OCI-M2 (cell line): Measurements from ENCODE around the gene ZNF223.
A peak's percentile ranks its signal among the peaks of the same experiment; 100 is the strongest.

Experiments
- DNase-seq: peaks from one replicate; lab custom pipeline; 2025; ENCODE audit not compliant: unreplicated experiment; lab: John Stamatoyannopoulos, UW

ZNF223 gene

GRCh38 chr19:44051650-44052402 lies at the start of gene ZNF223:
TSS of gene ZNF223 (plus strand) at chr19:44052036. CDS start at chr19:44055177, 3,141 bp downstream.
- DNase-seq = peak; percentile 85

GRCh38 chr19:44002212-44002565 lies 49.6 kb upstream of the ZNF223 start:
- no peak for DNase-seq

GRCh38 chr19:44002566-44003460 lies 49.0 kb upstream of the ZNF223 start, which contains the start of gene ZNF230:
TSS of gene ZNF230 (plus strand) at chr19:44002957. CDS start at chr19:44007079, 4,122 bp downstream.
- DNase-seq = peak; percentile 90

DNA sequence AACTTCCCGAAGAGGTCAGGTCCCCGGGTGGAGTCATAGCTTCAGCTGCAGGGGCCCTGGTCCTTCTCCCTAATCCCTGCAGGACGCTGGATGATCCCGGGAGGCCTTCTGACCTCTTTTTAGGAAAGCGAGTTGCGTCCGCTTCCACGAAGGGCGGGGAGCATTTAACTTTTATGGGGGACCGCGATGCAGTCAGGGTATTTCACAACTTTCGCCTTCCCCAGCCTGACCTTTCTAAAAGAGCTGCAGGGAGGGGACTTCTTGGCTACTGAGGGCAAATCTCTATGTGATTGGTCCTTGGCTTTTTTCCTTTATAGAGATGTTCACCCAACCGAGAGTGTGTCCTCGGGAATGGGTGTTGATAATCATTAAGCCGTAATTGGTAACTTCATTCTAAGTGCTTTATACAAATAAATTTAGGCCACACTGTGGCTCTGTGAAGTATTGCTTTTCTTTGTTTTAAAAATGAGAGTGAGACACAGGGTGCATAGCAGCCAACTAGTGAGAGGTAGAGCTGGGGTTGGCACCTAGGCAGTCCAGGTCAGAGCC lies 48.3 kb upstream of the ZNF223 start:
- no peak for DNase-seq

- DNase-seq = no peak
Observed at GRCh38 chr19:44005973-44006372, 45.9 kb upstream of the ZNF223 start.

DNA sequence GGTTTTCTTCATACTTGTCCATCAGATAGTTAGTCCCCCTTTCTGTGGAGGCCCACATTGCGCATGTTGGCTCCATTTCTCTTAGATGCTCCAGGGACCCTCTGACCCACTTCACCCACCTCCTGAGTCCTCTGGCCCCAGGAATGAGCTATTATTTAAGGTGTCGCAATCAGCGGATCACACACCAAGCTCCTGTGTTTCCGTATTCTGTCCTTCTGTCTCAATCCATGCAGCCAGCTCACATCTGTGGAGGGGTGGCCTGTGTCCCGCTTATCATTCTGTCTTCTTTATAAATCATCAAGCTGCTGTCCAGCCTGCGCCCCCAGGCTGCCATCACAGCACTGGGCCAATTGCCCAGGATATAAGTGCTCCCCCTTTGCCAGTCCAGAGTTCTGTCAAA lies 44.4 kb upstream of the ZNF223 start:
- no peak for DNase-seq

DNA sequence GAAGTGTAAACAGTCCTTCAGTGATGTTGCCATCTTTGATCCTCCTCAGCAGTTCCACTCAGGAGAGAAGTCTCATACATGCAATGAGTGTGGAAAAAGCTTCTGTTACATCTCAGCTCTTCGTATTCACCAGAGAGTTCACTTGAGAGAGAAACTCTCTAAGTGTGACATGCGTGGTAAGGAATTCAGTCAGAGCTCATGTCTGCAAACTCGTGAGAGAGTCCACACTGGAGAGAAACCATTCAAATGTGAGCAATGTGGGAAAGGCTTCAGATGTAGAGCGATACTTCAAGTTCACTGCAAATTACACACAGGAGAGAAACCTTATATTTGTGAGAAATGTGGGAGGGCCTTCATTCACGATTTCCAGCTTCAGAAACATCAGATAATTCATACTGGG lies 41.4 kb upstream of the ZNF223 start:
- no peak for DNase-seq

GRCh38 chr19:44019498-44019897 lies 32.3 kb upstream of the ZNF223 start:
- DNase-seq = no peak

DNA sequence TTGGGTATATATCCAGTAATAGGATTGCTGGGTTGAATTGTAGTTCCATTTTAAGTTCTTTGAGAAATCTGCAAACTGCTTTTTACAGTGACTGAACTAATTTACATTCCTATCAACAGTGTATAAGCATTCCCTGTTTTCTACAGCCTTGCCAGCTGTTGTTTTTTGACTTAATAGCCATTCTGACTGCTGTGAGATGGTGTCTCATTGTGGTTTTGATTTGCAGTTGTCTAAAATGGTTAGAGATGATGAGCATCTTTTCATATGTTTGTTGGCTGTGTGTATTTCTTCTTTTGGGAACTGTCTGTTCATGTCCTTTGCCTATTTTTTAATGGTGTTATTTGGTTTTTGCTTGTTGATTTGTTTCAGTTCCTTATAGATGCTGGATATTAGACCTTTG lies 30.6 kb upstream of the ZNF223 start:
- no peak for DNase-seq

DNA sequence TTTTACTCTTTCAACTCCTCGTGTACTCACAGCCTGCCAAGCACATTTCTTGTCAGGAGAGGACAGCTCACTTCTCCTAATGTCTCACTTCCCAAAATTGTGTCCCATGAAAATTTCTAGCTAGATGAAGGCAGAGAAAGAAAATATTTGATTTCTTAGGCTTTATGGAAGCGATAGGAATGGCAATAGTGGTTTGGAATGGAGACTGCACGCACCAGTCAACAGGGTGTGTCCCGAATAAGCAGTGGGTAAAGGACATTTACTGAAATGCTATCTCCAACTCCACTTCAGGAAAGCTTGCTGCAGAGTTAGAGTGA lies 27.0 kb upstream of the ZNF223 start:
- DNase-seq = no peak

GRCh38 chr19:44025217-44025936 lies 26.5 kb upstream of the ZNF223 start, which contains the start of gene ZNF222:
TSS of gene ZNF222 (plus strand) at chr19:44025379. CDS start at chr19:44025437, 58 bp downstream.
- DNase-seq = peak; percentile 85

DNA sequence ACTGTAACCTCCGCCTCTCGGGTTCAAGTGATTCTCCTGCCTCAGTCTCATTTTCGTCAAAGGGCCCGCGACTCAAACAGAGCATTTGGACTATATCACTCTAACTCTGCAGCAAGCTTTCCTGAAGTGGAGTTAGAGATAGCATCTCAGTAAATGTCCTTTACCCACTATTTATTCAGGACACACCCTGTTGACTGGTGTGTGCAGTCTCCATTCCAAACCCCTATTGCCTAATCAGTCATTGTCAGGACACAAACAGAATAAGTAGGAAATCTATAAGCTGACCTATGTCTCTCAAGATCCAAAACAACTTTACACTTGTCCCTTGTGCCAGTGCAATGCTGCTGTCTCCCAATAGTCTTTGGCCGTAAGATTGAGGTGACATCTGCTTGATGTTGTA lies 25.2 kb upstream of the ZNF223 start:
- no peak for DNase-seq

DNA sequence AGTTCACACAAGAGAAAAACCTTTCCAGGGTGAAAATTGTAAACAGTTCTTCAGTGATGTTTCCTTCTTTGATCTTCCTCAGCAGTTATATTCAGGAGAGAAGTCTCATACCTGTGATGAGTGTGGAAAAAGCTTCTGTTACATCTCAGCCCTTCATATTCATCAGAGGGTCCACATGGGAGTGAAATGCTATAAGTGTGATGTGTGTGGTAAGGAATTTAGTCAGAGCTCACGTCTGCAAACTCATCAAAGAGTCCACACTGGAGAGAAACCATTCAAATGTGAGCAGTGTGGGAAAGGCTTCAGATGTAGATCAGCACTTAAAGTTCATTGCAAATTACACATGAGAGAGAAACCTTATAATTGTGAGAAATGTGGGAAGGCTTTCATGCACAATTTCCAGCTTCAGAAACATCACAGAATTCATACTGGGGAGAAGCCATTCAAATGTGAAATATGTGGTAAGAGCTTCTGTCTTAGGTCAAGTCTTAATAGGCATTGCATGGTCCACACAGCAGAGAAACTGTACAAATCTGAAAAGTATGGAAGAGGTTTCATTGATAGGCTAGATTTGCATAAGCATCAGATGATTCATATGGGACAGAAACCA lies 19.7 kb upstream of the ZNF223 start:
- no peak for DNase-seq

DNA sequence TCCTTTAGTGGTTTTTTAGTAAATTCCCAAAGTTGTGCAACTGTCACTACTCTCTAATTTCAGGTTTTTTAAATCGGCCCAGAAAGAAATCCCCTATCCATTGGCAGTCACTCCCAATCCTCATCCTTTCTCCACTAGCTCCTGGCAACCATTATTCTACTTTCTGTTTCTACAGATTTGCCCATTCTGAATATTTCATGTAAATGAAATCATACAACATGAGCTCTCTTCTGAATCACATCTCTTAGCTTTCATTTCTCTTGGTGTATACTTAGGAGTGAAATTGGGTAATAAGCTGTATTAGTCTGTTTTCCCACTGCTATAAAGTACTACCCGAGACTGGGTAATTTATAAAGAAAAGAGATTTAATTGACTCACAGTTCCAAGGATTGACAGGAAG lies 9.7 kb upstream of the ZNF223 start:
- DNase-seq = no peak

DNA sequence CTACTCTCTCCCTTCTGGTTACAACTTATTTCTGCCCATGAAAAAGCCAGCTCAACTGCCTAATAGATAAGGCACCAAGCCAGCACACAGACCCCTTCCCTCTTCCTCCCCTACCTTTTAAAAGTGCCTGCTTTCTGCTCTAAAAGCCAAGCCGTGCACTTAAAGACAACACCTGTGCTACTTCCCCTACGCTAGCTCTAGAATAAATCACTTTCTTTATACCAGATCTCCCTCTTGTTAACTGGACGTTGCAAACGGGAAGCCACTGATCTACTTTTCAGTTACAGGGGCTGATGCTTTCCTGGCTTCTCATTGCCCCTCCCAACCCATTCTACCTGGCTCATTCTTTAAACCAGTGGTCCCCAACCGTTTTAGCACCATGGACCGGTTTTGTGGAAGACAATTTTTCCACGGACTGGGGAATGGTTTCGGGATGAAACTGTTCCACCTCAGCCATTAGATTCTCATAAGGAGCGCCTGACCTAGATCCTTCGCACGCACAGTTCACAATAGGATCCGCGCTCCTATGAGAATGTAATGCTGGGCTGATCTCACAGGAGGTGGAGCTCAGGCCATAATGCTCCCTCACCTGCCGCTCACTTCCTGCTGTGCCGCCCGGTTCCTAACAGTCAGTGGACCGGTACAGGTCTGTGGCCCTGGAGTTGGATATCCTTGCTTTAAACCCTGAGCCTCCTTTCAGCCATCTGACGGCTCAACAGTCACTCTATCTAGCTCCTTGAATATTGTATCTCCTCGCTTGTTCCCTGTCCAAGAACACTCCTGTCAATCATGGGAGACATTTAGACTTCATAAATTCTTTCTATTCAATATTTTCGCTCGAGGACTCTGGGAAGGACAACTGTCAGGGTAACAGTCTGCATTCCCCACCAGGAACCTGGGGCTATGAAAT lies 841 bp upstream of the ZNF223 start:
- peak; percentile 85 for DNase-seq

DNA sequence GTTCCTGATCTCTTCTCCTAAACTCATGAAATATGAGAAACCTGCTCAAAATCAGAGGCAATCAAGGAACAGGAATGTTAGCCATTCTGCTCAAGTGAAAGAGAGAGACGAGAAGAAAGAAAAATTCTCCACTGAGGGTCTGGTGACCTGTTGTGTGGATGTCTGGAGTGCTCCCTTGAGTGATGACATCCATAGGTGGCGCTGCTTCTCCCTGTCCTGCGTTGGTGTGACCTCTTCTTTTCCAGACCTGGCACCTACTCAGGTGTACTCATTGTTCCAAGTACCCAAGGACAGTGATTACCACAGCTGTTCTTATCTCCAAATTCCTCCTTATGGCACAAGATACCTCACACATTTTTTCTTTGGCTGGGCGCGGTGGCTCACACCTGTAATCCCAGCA lies 4.0 kb downstream of the ZNF223 start:
- no peak for DNase-seq

GRCh38 chr19:44059229-44059628 lies 7.4 kb downstream of the ZNF223 start:
- no peak for DNase-seq

DNA sequence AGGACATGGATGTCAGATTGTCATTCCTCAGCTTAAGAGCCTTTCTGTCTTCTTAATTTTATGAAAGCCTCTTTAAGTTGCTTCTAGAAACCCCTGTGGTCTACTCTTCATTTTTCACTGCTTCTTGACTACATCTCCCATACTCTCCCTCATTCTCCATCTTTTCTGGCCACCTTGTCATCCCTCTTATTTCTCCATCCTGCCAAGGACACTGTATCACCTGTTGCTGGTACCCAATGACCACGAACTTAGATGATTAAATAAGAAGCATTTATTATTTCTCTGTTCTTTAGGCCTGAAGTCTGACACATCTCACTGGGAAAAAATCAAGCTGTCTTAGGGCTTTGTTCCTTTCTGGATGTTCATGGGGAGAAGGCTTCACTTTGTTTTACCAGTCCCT lies 9.2 kb downstream of the ZNF223 start:
- no peak for DNase-seq

DNA sequence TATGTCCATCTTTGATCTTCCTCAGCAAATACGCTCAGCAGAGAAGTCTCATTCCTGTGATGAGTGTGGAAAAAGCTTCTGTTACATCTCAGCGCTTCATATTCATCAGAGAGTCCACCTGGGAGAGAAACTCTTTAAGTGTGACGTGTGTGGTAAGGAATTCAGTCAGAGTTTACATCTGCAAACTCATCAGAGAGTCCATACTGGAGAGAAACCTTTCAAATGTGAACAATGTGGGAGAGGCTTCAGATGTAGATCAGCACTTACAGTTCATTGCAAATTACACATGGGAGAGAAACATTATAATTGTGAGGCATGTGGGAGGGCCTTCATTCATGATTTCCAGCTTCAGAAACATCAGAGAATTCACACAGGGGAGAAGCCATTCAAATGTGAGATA lies 14.5 kb downstream of the ZNF223 start:
- DNase-seq = no peak

DNA sequence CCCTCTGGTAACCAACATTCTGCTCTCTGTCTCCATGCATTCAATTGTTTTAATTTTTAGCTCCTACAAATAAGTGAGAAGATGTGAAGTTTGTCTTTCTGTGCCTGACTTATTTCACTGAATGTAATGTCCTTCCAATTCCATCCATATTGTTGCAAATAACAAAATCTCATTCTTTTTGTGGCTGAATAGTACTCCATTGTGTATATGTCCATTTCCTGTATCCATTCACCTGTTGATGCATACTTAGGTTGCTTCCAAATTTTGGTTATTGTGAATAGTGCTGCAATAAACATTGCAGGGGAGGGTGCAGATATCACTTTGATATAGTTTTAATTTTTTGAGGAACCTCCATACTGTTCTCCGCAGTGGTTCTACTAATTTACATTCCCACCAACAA lies 17.6 kb downstream of the ZNF223 start:
- no peak for DNase-seq
